HG03159 (cell line): ENCODE measurements around the gene ADAMTSL1.

Source experiments
- ATAC-seq: cut with Tn5 transposase; IDR thresholded peaks from one replicate; pipeline ENCODE4 v1.9.1; 2021; ENCODE audit warnings: mild to moderate bottlenecking, moderate library complexity; ENCODE audit not compliant: unreplicated experiment

The ADAMTSL1 gene

DNA sequence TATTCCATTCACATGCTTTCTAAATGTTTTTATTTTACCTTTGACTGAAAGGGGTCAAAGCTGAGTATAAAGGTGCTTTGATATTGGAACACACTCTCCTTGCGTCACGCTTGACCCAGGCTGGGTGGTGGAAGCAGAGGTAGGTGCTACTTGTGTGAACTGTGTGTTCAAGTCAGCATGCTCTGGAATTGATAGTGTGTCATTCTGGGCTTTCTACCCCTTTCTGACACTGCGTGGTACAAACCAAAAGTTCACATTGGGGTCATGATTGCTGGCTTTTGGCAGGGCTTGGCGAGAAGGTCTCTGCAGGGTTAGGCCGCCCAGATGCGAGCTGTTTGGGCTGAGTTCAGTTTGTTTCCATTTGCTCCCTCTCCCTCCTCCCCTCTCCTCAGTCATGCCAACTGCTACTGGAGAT is 131.8 kb downstream of the ADAMTSL1 start:
- no peak for ATAC-seq

- no peak for ATAC-seq
Measured at GRCh38 chr9:18606281-18606680, 132.3 kb downstream of the ADAMTSL1 start.

DNA sequence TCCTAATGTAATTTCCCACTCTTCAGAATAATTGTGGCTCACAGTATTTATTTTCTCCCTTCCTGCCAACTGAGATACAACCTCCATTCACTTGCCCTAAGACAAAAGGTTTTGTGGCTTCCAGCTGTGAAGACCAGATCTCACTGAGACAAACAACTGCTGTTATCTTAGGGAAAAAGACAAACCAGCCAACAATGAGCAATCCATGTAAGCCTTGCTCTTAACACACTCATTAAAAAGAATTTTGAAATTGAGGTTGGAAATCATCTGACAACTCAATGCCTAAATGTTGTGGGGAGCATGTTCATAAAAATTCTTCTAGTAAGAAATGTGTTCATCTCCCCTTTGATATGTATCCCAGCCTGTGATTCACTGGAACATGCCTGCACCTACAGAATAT is 132.9 kb downstream of the ADAMTSL1 start:
- no peak for ATAC-seq

GRCh38 chr9:18608371-18608770 is 134.4 kb downstream of the ADAMTSL1 start:
- no peak for ATAC-seq

DNA sequence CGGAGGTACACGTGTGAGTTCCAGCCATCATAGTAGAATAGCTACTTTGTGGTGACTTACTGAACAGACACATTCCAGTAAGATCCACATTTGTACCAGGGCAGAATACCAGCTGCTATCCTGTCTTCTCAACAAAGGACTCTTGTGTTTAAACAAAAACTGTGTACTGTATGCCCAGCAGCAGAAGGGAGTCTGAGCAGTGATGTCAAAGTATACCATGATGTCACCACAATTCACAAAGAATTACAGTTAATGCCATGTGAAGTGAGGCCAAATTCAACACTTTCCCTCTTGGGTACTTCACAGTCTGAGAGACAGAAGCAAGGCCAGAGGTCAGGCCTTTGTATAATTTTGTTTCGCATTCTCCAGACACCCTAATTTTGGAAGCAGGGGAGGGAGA is 137.0 kb downstream of the ADAMTSL1 start:
- no peak for ATAC-seq

- ATAC-seq, result no peak
Measured at GRCh38 chr9:18611971-18612370, 138.0 kb downstream of the ADAMTSL1 start.

DNA sequence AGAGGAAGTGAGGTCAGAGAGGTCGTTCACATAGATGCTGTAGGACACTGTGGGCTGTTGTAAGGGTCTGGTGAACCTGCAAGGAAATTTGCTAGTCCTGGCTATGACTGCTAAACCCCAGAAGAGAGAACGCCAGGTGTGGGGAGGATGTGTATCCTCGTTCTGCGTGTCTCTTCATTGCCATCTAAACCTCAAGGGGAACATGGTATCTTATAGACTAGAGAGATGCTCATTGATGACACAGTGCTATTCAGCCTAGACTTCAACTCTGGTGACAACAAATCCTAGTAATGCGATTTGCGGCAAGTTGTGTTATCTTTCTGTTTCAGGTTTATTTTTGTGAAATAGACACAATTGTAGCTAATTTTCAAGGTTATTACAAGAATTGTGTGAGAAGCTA is 140.2 kb downstream of the ADAMTSL1 start:
- ATAC-seq, result no peak

DNA sequence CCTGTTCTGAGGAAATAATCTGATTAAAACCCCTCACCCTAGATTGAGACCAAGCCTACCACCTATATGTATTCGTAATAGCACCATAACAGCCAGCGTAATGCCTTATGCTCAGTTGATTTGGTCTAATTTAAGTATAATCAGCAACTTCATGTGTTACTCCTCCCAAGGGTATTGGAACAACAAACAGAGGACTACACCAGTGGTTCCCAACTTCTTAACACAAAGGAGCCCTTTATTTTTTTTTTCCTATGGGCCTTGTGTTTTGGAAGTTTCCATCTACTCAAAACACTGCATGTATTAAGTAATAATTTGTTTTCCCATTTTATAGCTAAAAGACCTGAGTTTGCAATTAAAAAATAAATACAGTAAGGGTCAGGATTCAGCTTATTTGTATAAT is 140.7 kb downstream of the ADAMTSL1 start:
- no peak for ATAC-seq

DNA sequence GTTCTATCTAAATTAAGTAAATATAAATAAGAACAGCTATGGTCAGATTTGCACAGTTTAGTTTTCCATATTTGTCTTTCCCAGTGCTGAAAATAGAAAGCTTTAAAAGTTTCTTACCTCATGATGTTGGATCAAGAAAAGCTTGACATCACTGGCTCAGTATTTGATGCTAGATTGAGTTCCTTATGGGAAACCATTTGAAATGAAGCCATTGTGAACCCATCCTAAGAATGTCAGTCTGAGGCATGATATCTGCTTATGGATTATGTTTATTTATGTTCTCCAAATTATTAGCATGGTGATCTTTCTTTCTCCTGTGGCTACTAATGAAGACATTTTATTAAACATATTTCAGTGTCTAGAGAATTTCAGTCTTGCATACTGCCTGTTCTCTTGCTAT is 143.0 kb downstream of the ADAMTSL1 start:
- no peak for ATAC-seq

DNA sequence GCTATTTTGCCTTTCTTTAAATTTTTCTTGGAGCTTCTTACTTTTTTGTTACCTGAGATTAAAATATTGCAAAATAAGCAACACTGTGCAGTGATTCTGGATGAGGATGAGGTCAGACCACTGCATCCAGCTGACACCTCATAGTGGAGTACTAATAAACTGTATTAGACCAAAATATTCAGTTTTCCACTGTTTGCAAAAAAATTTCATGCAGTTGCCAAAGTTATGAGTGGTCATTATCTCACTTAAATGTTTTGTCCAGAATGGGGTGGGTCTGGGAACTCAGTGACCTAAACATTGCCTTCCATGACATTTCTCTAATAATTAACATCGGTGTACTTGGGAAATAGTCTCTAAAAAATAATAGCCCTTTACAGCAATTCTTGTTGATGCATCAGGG is 143.8 kb downstream of the ADAMTSL1 start:
- ATAC-seq, result no peak

DNA sequence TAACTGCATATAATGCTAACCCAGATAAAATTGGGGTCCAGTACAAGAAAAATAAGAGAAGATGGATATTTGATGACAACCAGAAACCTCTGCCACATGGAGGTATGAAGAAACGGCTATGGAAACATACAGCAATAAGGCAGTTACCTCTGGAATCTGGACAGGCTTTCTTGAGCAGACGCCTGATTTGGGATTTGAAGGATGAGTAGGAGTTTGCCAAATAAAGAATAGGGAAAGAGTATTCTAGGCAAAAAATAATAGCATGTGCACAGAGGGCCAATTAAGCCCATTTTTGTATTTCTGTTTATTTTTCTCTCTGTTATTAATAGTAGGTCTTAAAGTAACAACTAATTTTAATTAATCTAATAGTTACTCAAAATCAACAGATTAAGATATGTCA is 144.9 kb downstream of the ADAMTSL1 start:
- ATAC-seq, result no peak

DNA sequence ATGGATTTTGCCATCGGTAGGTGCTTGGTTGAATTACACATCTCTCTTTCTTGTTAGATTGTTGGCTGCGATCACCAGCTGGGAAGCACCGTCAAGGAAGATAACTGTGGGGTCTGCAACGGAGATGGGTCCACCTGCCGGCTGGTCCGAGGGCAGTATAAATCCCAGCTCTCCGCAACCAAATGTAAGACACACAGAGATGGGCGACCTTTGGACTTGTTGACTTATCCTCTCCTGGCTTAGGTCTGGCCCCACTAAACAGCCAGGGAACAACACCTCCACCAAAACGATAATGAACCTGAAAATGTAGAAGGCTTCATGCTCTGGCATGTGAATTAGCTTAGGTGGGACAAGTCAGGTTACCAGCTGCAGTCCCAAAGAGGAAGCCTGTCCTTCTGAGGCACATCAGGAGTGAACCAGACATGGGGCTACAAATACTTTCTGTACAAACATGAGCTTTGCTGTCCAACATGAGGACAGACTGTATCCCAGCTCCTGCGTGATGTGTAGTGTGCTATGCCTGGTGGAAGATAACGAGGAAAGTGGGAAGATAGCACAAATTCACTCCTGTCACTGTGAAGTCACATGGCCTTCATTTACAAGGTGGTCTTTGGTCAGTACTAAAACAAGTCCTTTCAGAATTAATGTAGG is 148.4 kb downstream of the ADAMTSL1 start:
- no peak for ATAC-seq

DNA sequence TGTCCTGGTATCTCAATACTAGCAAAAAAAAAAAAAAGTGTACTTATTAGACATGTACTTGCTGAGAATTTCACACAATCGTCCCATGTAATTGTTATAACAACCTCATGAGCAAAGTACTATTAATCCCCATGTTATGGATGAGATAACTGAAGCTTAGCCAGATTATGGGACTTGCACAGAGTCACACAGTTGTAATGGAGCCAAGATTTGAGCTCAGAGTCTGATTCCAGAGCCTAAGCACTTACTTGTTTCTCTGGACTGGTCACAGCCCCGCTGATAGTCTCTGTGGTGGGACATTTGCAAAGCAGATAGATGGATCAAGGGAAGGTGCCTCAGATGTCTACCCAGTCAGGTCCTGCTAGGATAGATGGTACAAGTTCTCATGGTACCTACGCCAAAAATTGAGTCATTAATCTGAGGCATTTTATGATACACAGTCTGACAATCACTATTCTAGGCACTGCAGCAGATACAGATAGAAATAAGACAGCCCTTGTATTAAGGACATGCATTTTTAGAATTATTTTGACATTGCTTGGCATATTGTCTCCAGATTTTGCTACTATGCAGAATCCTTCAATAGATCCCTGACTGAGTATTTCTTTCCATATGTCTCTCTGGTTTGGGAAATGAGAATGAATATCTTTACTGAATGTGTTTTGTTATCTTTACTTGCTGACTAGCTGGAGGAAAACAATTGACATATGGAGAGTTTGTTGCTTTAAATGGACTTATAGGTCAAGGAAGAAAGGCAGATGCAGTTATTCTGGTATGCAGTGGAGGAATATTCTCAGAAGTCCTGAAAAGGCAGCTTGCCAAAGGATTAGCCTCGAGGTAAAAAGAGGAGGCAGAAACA is 149.5 kb downstream of the ADAMTSL1 start:
- no peak for ATAC-seq

- ATAC-seq, result no peak
Measured at GRCh38 chr9:18626046-18626698, 152.2 kb downstream of the ADAMTSL1 start.

DNA sequence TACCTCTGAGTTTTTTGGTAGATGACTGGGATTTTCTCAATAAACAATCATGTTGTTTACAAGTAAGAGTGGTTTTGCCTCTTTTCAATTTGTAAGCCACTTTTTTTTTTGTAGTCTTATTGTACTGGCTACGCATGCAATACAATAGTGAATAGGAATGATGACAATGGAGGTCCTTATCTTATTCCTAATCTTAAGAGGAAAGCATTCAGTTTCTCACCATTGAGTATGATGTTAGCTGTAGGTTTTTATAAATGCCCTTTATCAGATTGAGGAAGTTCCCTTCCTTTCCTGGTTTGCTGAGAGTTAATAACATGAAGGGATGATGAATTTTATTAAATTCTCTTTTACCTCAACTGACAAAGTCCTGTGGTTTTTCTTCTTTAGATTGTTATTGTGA is 155.2 kb downstream of the ADAMTSL1 start:
- no peak for ATAC-seq

DNA sequence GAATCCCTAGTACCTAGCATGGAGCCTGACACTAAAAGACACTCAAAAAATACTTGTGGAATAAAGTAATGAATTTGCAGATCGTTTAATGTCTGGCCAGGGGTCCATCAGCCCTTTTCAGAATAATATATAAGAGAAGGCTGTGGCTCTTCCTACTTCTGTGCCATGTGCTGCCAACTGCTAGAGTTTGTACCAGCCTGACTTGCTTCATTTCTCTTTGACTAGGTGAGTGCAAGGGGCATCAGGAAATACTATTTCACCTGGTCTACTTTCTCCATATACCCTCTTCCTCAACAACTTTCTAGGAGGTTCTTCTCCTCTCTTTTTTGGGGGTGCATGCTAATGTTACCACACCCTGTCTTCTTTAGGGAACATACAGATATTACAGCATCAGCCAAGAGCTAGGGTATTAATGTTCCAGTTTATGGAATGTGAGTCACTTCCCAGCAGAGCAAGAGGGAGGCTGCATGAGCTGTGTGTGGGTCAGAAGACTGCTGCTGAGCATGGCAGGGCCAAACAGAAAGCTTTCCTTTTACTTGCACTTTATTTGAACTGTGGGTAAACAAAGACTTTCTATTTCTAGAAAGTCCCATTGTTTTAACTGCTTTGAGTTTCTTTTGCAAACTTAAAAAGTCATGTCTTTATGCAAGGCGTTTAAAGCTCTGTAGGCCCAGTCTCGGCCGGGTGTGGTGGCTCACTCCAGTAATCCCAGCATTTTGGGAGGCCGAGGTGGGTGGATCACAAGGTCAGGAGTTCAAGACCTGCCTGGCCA is 158.9 kb downstream of the ADAMTSL1 start:
- no peak for ATAC-seq

- no peak for ATAC-seq
Measured at GRCh38 chr9:18636781-18637180, 162.8 kb downstream of the ADAMTSL1 start.

GRCh38 chr9:18638371-18639249 is 164.7 kb downstream of the ADAMTSL1 start:
- ATAC-seq, result no peak

- ATAC-seq, result no peak
Measured at GRCh38 chr9:18639911-18640310, 166.0 kb downstream of the ADAMTSL1 start.
